ENCODE measurements around the gene CLIP4.

CLIP4 gene

GRCh38 chr2:29187926-29188325 is 72.7 kb downstream of the CLIP4 start:
- no peak for DNase-seq (ENCODE audit: low read depth in 2 of 2)

GRCh38 chr2:29189052-29189451 is 73.8 kb downstream of the CLIP4 start:
- DNase-seq (ENCODE audit: low read depth in 2 of 2) = no peak

GRCh38 chr2:29191817-29192216 is 76.6 kb downstream of the CLIP4 start:
- no peak for DNase-seq (ENCODE audit: low read depth in 2 of 2)

GRCh38 chr2:29192526-29192925 is 77.3 kb downstream of the CLIP4 start:
- DNase-seq (ENCODE audit: low read depth in 2 of 2) = no peak

- DNase-seq (ENCODE audit: low read depth in 2 of 2) = no peak
Measured at GRCh38 chr2:29193111-29193510, 77.9 kb downstream of the CLIP4 start.

GRCh38 chr2:29193681-29194080 is 78.5 kb downstream of the CLIP4 start:
- DNase-seq (ENCODE audit: low read depth in 2 of 2) = no peak

GRCh38 chr2:29195796-29196195 is 80.6 kb downstream of the CLIP4 start:
- no peak for DNase-seq (ENCODE audit: low read depth in 2 of 2)

GRCh38 chr2:29196792-29197788 is 81.9 kb downstream of the CLIP4 start:
- DNase-seq (ENCODE audit: low read depth in 2 of 2) = peak; percentile 62 to 77

GRCh38 chr2:29201979-29202378 is 86.8 kb downstream of the CLIP4 start:
- DNase-seq (ENCODE audit: low read depth in 2 of 2) = no peak

- DNase-seq (ENCODE audit: low read depth in 2 of 2) = no peak
Measured at GRCh38 chr2:29202819-29203495, 87.7 kb downstream of the CLIP4 start.

- DNase-seq (ENCODE audit: low read depth in 2 of 2) = no peak
Measured at GRCh38 chr2:29206941-29207340, 91.7 kb downstream of the CLIP4 start.

GRCh38 chr2:29207352-29208148 is 92.3 kb downstream of the CLIP4 start:
- DNase-seq (ENCODE audit: low read depth in 2 of 2) = no peak

GRCh38 chr2:29209551-29209950 is 94.3 kb downstream of the CLIP4 start:
- DNase-seq (ENCODE audit: low read depth in 2 of 2) = no peak

GRCh38 chr2:29212009-29212408 is 96.8 kb downstream of the CLIP4 start:
- no peak for DNase-seq (ENCODE audit: low read depth in 2 of 2)

- DNase-seq (ENCODE audit: low read depth in 2 of 2) = no peak
Measured at GRCh38 chr2:29213888-29214291, 98.7 kb downstream of the CLIP4 start.

- DNase-seq (ENCODE audit: low read depth in 2 of 2) = no peak
Measured at GRCh38 chr2:29215073-29215472, 99.9 kb downstream of the CLIP4 start.

GRCh38 chr2:29215739-29216608 is 100.8 kb downstream of the CLIP4 start:
- DNase-seq (ENCODE audit: low read depth in 2 of 2) = no peak

- no peak for DNase-seq (ENCODE audit: low read depth in 2 of 2)
Measured at GRCh38 chr2:29216609-29216909, 101.3 kb downstream of the CLIP4 start.

- DNase-seq (ENCODE audit: low read depth in 2 of 2) = no peak
Measured at GRCh38 chr2:29218071-29218470, 102.9 kb downstream of the CLIP4 start.

GRCh38 chr2:29218550-29219125 is 103.4 kb downstream of the CLIP4 start:
- no peak for DNase-seq (ENCODE audit: low read depth in 2 of 2)

GRCh38 chr2:29219374-29219773 is 104.2 kb downstream of the CLIP4 start:
- no peak for DNase-seq (ENCODE audit: low read depth in 2 of 2)

Data from stimulated activated CD4-positive, alpha-beta T cell treated with anti-CD3 and anti-CD28 coated beads, Interleukin-15, amount 100 ng/mL, for 48 hours (primary cell).